GM12878 (cell line): ENCODE data around the gene KRT4. TPM values are rescaled to one million over a fixed set of nuclear protein-coding genes. Genes with fewer than 3 reads are reported as not detected.

Source experiments
- ATAC-seq: fragments of 200-7000 bp; cut with Tn5 transposase; 3 replicates; pipeline ENCODE4 v1.9.1; 2020; ENCODE audit warnings: mild to moderate bottlenecking, moderate library complexity
- BruUV-seq: library from RNA; stranded (reverse); fragments of 400-500 nt; replicated peaks from 2 replicates; lab custom pipeline; 2021; lab: Mats Ljungman, UMichigan
- CTCF ChIA-PET: fragments of 300-600 bp; sonication (Branson Sonifier 250); formaldehyde crosslinking; extraction: SDS; loops from one replicate; lab custom pipeline; 2021; ENCODE audit warnings: inconsistent platforms; lab: Yijun Ruan, JAX
- POLR2A ChIA-PET: fragments of 350-600 bp; formaldehyde crosslinking; extraction: SDS; loops from one replicate; lab custom pipeline; 2021; ENCODE audit warnings: inconsistent platforms; lab: Charles Lee
- RAD21 ChIA-PET: fragments of 300-600 bp; sonication (Branson Sonifier 250); formaldehyde crosslinking; loops from one replicate; lab custom pipeline; 2023; ENCODE audit warnings: antibody characterized with exemption; ENCODE audit not compliant: unreplicated experiment; lab: Charles Lee
- SMC1A ChIA-PET: fragments of 300-600 bp; sonication (Branson Sonifier 250); formaldehyde crosslinking; loops from one replicate; lab custom pipeline; 2023; ENCODE audit not compliant: unreplicated experiment, uncharacterized antibody; lab: Charles Lee
- DNase-seq: peaks from one replicate; pipeline ENCODE4 v3.0.0-alpha.2; 2011; ENCODE audit warnings: low read depth, low spot score
- FAIRE-seq: peaks from 3 replicates; lab custom pipeline; 2011; peaks lifted over from hg19 to GRCh38; lab: Jason Lieb, UNC
- H2AFZ ChIP-seq: 2 replicates; pipeline ENCODE4 v1.6.0; 2011; ENCODE audit warnings: low read depth, low read length, control low read depth; ENCODE audit not compliant: control insufficient read depth
- H3K27ac ChIP-seq: 2 replicates; pipeline ENCODE4 v1.5.1; 2011; ENCODE audit warnings: control low read depth; ENCODE audit not compliant: control insufficient read depth, insufficient read depth
- H3K27me3 ChIP-seq, 2 experiments: replicated peaks in 1 of 2; 2 replicates each; pipeline versions ENCODE4 v1.6.0 to v1.6.1; 2011; ENCODE audit warnings: low read length in 1 of 2; ENCODE audit not compliant: control insufficient read depth in 2 of 2, insufficient read depth in 2 of 2
- H3K36me3 ChIP-seq, 2 experiments: 2 replicates each; pipeline ENCODE4 v1.5.1; 2011; ENCODE audit warnings: low read length in 1 of 2; ENCODE audit not compliant: control insufficient read depth in 2 of 2, insufficient read depth in 2 of 2
- H3K4me1 ChIP-seq: 2 replicates; pipeline ENCODE4 v1.6.1; 2011; ENCODE audit warnings: mild to moderate bottlenecking, low read length, moderate library complexity, mixed read lengths; ENCODE audit not compliant: control insufficient read depth, insufficient read depth
- H3K4me2 ChIP-seq: 2 replicates; pipeline ENCODE4 v1.6.0; 2011; ENCODE audit warnings: control low read depth; ENCODE audit not compliant: control insufficient read depth, insufficient read depth
- H3K4me3 ChIP-seq: fragments of 200-600 bp; sonication (generic); 2 replicates; pipeline ENCODE4 v1.5.1; 2016
- H3K79me2 ChIP-seq: 2 replicates; pipeline ENCODE4 v1.6.0; 2011; ENCODE audit warnings: low read length; ENCODE audit not compliant: control insufficient read depth, insufficient read depth
- H3K9ac ChIP-seq: 2 replicates; pipeline ENCODE4 v1.8.0; 2011; ENCODE audit warnings: low read length, control low read depth, mixed read lengths; ENCODE audit not compliant: control insufficient read depth, insufficient read depth
- H3K9me3 ChIP-seq: replicated peaks from 3 replicates; pipeline ENCODE4 v1.5.1; 2011; ENCODE audit warnings: mild to moderate bottlenecking, low read length; ENCODE audit not compliant: control insufficient read depth, insufficient read depth
- H4K20me1 ChIP-seq: 2 replicates; pipeline ENCODE4 v1.6.0; 2011; ENCODE audit not compliant: control insufficient read depth, insufficient read depth
- BCL3 ChIP-seq: IDR thresholded peaks from 2 replicates; pipeline ENCODE4 v1.6.1; 2011; ENCODE audit warnings: borderline replicate concordance, low read depth, mild to moderate bottlenecking, moderate library complexity, low read length; ENCODE audit not compliant: insufficient read depth, poor library complexity, severe bottlenecking
- BRCA1 ChIP-seq: IDR thresholded peaks from 2 replicates; pipeline ENCODE4 v1.6.1; 2011; ENCODE audit warnings: low read depth, low read length, improper control_type of control experiment
- CUX1 ChIP-seq: IDR thresholded peaks from 2 replicates; pipeline ENCODE4 v1.6.1; 2012; ENCODE audit warnings: improper control_type of control experiment, low read depth, low read length; ENCODE audit not compliant: insufficient replicate concordance
- HDGF ChIP-seq: fragments of 450-650 bp; IDR thresholded peaks from 2 replicates; pipeline ENCODE4 v1.6.1; 2016; ENCODE audit warnings: antibody characterized with exemption
- POU2F2 ChIP-seq: IDR thresholded peaks from 3 replicates; pipeline ENCODE4 v1.6.1; 2011; ENCODE audit warnings: low read depth, mild to moderate bottlenecking, low read length, borderline replicate concordance
- SIN3A ChIP-seq: IDR thresholded peaks from 2 replicates; pipeline ENCODE4 v1.6.1; 2012; ENCODE audit warnings: low read depth, low read length, improper control_type of control experiment
- TAF1 ChIP-seq: IDR thresholded peaks from 2 replicates; pipeline ENCODE4 v1.6.1; 2011; ENCODE audit warnings: mild to moderate bottlenecking, low read depth, low read length, borderline replicate concordance
- YY1 ChIP-seq: IDR thresholded peaks from 2 replicates; pipeline ENCODE4 v1.6.1; 2011; ENCODE audit warnings: low read depth, mild to moderate bottlenecking, low read length
- ZNF274 ChIP-seq: IDR thresholded peaks from one replicate; pipeline ENCODE4 v1.8.0; 2011; ENCODE audit not compliant: insufficient read length, insufficient read depth
- WGBS: methylation state at CpG from one replicate; pipeline ENCODE4 v1.1.6; 2016; ENCODE audit warnings: low lambda C conversion rate; ENCODE audit not compliant: insufficient replicate concordance, insufficient coverage; ENCODE audit errors: missing lambda C conversion rate; 5-methylcytosine and 5-hydroxymethylcytosine counted together
- in situ Hi-C: fragments of 300-500 bp; cut with MboI; formaldehyde crosslinking; loops from 9 replicates; pipeline ENCODE4 v1.14.3; 2018; ENCODE audit warnings: mixed read lengths
- intact Hi-C: fragments of 100-400 bp; cut with micrococcal nuclease; formaldehyde crosslinking; loops from one replicate; pipeline ENCODE4 v1.14.2; 2022; ENCODE audit not compliant: unreplicated experiment
- polyA plus RNA-seq, 11 experiments: library from polyadenylated mRNA; depleted of rRNA in 4 of 11; unstranded in 6 of 11; stranded (reverse) in 5 of 11; fragments of >200 nt; fragmentation: Nextera tagmentation in 4 of 11; fragmentation: Illumina TruSeq in 1 of 11; extraction: Ambion mirVana in 4 of 11; extraction: Trizol in 1 of 11; gene quantifications; 1 replicate in 1 of 11; 2 replicates in 10 of 11; pipeline versions ENCODE4 v1.2.1 to v1.2.3, GENCODE V29; 2011 to 2016; ENCODE audit warnings: inconsistent platforms in 2 of 11, missing spikeins in 2 of 11, low read depth in 1 of 11
- total RNA-seq, 4 experiments: library from RNA; depleted of rRNA in 3 of 4; stranded (reverse); fragments of >200 nt in 3 of 4; fragmentation: Illumina TruSeq in 1 of 4; extraction: Trizol in 1 of 4; gene quantifications; 2 replicates each; pipeline versions ENCODE4 v1.2.1 to v1.2.3, GENCODE V29; 2013 to 2021
- TF ChIP-seq, protein P1 (sequence below): IDR thresholded peaks from 2 replicates; pipeline ENCODE4 v1.6.1; 2012; ENCODE audit warnings: low read depth, low read length, improper control_type of control experiment

The KRT4 gene
- total and polyA plus RNA-seq, 10 of the 15 experiments (the other 5 are each of a cell fraction or from before 2014, with no cell fraction given): not detected

- 26% methylated on average over 8 of the region's 8 CpGs for WGBS
- no peaks in the 10 kb centered on the region for H3K9me3 ChIP-seq
- intact Hi-C loops (no loop called here), in situ Hi-C loops (no loop called here)
- H2AFZ ChIP-seq: no peak overlapping the region
- H3K4me2 ChIP-seq: no peak overlapping the region
- RAD21 ChIA-PET: no interaction called here
- H3K27me3 ChIP-seq: peaks cover 0 to 7% of the 10 kb centered on the region in 2 experiments; a peak in 1 of 4 replicates
- DNase-seq (no peak), ATAC-seq (no peak), FAIRE-seq (no peak)
- H3K9ac ChIP-seq: no peak overlapping the region
- BruUV-seq: no TSS peak
- H3K27ac ChIP-seq: no peak overlapping the region
- H3K79me2 ChIP-seq: no peaks in the 10 kb centered on the region
- SMC1A ChIA-PET: no interaction called here
- H4K20me1 ChIP-seq: no peaks in the 10 kb centered on the region; the same call in 1 of the 2 replicates
- H3K4me3 ChIP-seq: no peak overlapping the region
- TF ChIP-seq, protein P1, sequence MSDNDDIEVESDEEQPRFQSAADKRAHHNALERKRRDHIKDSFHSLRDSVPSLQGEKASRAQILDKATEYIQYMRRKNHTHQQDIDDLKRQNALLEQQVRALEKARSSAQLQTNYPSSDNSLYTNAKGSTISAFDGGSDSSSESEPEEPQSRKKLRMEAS: no peak
- TF ChIP-seq YY1 (no peak), BRCA1 (no peak), HDGF (no peak), SIN3A (no peak), POU2F2 (no peak), TAF1 (no peak), CUX1 (no peak), BCL3 (no peak), ZNF274 (no peak)
- TF ChIP-seq, all 136 proteins: peak for 0
- CTCF ChIA-PET: no interaction called here
- Histone ChIP-seq H3K4me1 (no peaks in the 10 kb centered on the region), H3K36me3 (no peaks in the 10 kb centered on the region)
- POLR2A ChIA-PET: no interaction called here
Measured at GRCh38 chr12:52817003-52817698, 3.2 kb upstream of the KRT4 start.
